GM23248 (cell line): ENCODE data around the gene SPOCK2. TPM values are rescaled to one million over a fixed set of nuclear protein-coding genes. Genes with fewer than 3 reads are reported as not detected.
"Not testable (repeated sequence)": the region's sequence is repeated elsewhere in the genome, so short reads cannot be mapped to it uniquely, and the experiment has no call there.

Experiments used
- DNase-seq: peaks from one replicate; pipeline ENCODE4 v3.0.0-alpha.2; 2015
- H2AFZ ChIP-seq: fragments of 200-600 bp; sonication (generic); 2 replicates; pipeline ENCODE4 v1.6.1; 2016; ENCODE audit warnings: antibody characterized with exemption
- H3F3A ChIP-seq: fragments of 200-600 bp; sonication (generic); 2 replicates; pipeline ENCODE4 v1.6.1; 2016; ENCODE audit warnings: mild to moderate bottlenecking, antibody characterized with exemption, mixed run types; ENCODE audit not compliant: insufficient read depth
- H3K27ac ChIP-seq: fragments of 200-600 bp; sonication (generic); 2 replicates; pipeline ENCODE4 v1.5.1; 2016; ENCODE audit warnings: mild to moderate bottlenecking
- H3K27me3 ChIP-seq: fragments of 200-600 bp; sonication (generic); replicated peaks from 2 replicates; pipeline ENCODE4 v1.6.1; 2016; ENCODE audit warnings: mild to moderate bottlenecking; ENCODE audit not compliant: insufficient read depth
- H3K36me3 ChIP-seq: fragments of 200-600 bp; sonication (generic); 2 replicates; pipeline ENCODE4 v1.6.1; 2016; ENCODE audit warnings: low read depth, mild to moderate bottlenecking
- H3K4me1 ChIP-seq: fragments of 200-600 bp; sonication (generic); 2 replicates; pipeline ENCODE4 v1.6.1; 2016; ENCODE audit warnings: mild to moderate bottlenecking; ENCODE audit not compliant: insufficient read depth
- H3K4me2 ChIP-seq: fragments of 200-600 bp; sonication (generic); one replicate; pipeline ENCODE4 v1.6.1; 2016; ENCODE audit warnings: mild to moderate bottlenecking; ENCODE audit not compliant: unreplicated experiment
- H3K4me3 ChIP-seq: fragments of 200-600 bp; sonication (generic); 2 replicates; pipeline ENCODE4 v1.5.1; 2016; ENCODE audit warnings: mild to moderate bottlenecking
- H3K79me2 ChIP-seq: fragments of 200-600 bp; sonication (generic); 2 replicates; pipeline ENCODE4 v1.6.1; 2016; ENCODE audit warnings: mild to moderate bottlenecking; ENCODE audit not compliant: insufficient read depth
- H3K9ac ChIP-seq: fragments of 200-600 bp; sonication (generic); 2 replicates; pipeline ENCODE4 v1.6.1; 2016; ENCODE audit warnings: mild to moderate bottlenecking
- H3K9me2 ChIP-seq: fragments of 200-600 bp; sonication (generic); 2 replicates; pipeline ENCODE4 v1.6.1; 2016; ENCODE audit warnings: mixed run types, mild to moderate bottlenecking, moderate library complexity; ENCODE audit not compliant: insufficient read depth
- H3K9me3 ChIP-seq: fragments of 200-600 bp; sonication (generic); one replicate; pipeline ENCODE4 v1.6.1; 2017; ENCODE audit warnings: low read depth
- H4K20me1 ChIP-seq: fragments of 200-600 bp; sonication (generic); 2 replicates; pipeline ENCODE4 v1.6.0; 2016; ENCODE audit not compliant: insufficient read depth
- EZH2 ChIP-seq: fragments of 200-600 bp; sonication (generic); IDR thresholded peaks from 2 replicates; pipeline ENCODE4 v1.6.1; 2018; ENCODE audit warnings: antibody characterized with exemption, mild to moderate bottlenecking; ENCODE audit not compliant: insufficient read depth, poor library complexity, severe bottlenecking
- EZH2phosphoT487 ChIP-seq: fragments of 200-600 bp; sonication (generic); IDR thresholded peaks from 2 replicates; pipeline ENCODE4 v1.6.1; 2018; ENCODE audit warnings: antibody characterized with exemption, moderate library complexity, mild to moderate bottlenecking, low read depth; ENCODE audit not compliant: insufficient read depth
- WGBS, 2 experiments: methylation state at CpG; one replicate each; pipeline ENCODE4 v1.1.6; 2015 to 2017; ENCODE audit warnings: low lambda C conversion rate in 2 of 2, low coverage in 1 of 2; ENCODE audit errors: missing lambda C conversion rate in 2 of 2; 5-methylcytosine and 5-hydroxymethylcytosine counted together
- in situ Hi-C: fragments of 300-500 bp; cut with MboI; formaldehyde crosslinking; loops from 2 replicates; pipeline ENCODE4 v1.15.0; 2020
- polyA plus RNA-seq: library from polyadenylated mRNA; unstranded; fragments of >200 nt; fragmentation: Nextera tagmentation; extraction: Ambion mirVana; gene quantifications from 2 replicates; pipeline ENCODE4 v1.2.1, GENCODE V29; 2016
- total RNA-seq: library from RNA; depleted of rRNA; stranded (reverse); fragments of >200 nt; shearing (Covaris generic); gene quantifications from 2 replicates; pipeline ENCODE4 v1.2.3, GENCODE V29; 2014

SPOCK2 gene
- total and polyA plus RNA-seq, 2 experiments from 2014 or later, result 0.04 TPM; not detected in 1

GRCh38 chr10:72109636-72110157 lies 21.3 kb upstream of the SPOCK2 start:
- no peak for TF ChIP-seq EZH2
- no peak for TF ChIP-seq EZH2phosphoT487
- no peak overlapping the region for H3K9ac ChIP-seq
- H3K9me2 ChIP-seq, result no peaks in the 10 kb centered on the region
- no peak overlapping the region for H3K4me3 ChIP-seq
- no peak overlapping the region for H2AFZ ChIP-seq
- H3K4me1 ChIP-seq, result 0 out of 2 replicates have a peak, but pooled peaks cover under 1% of the 10 kb centered on the region
- H4K20me1 ChIP-seq, result no peaks in the 10 kb centered on the region
- no peak overlapping the region for H3K27ac ChIP-seq
- H3K27me3 ChIP-seq, result no peaks in the 10 kb centered on the region
- no peak for DNase-seq
- H3K79me2 ChIP-seq, result no peaks in the 10 kb centered on the region
- H3F3A ChIP-seq, result no peaks in the 10 kb centered on the region
- in situ Hi-C loops, result no loop called here
- no peaks in the 10 kb centered on the region for H3K36me3 ChIP-seq
- H3K4me2 ChIP-seq, result no peak overlapping the region
- H3K9me3 ChIP-seq, result no peaks in the 10 kb centered on the region
- 94 to 95% methylated on average over 8 of the region's 8 CpGs for WGBS, 2 experiments

- Histone ChIP-seq H3K36me3 (no peaks in the 10 kb centered on the region), H3K4me1 (0 out of 2 replicates have a peak, but pooled peaks cover 7% of the 10 kb centered on the region), H3K9me3 (no peaks in the 10 kb centered on the region), H3F3A (no peaks in the 10 kb centered on the region), H3K79me2 (no peaks in the 10 kb centered on the region), H3K9ac (no peak overlapping the region), H4K20me1 (no peaks in the 10 kb centered on the region), H3K4me3 (no peak overlapping the region), H3K9me2 (no peaks in the 10 kb centered on the region), H3K4me2 (no peak overlapping the region), H3K27me3 (no peaks in the 10 kb centered on the region), H2AFZ (no peak overlapping the region), H3K27ac (no peak overlapping the region)
- WGBS, 2 experiments, result 100% methylated on average over 1 of the region's 1 CpG
- in situ Hi-C loops, result no loop called here
- no peak for DNase-seq
- TF ChIP-seq EZH2, result no peak
- no peak for TF ChIP-seq EZH2phosphoT487
These were observed 20.7 kb upstream of the SPOCK2 start for GRCh38 chr10:72108830-72109635.

GRCh38 chr10:72108004-72108370 lies 19.6 kb upstream of the SPOCK2 start:
- H3K4me1 ChIP-seq, H3K9ac ChIP-seq, H3K27ac ChIP-seq, H3K9me3 ChIP-seq, H4K20me1 ChIP-seq, H3K79me2 ChIP-seq, in situ Hi-C loops, H3K4me3 ChIP-seq, H3K4me2 ChIP-seq, H2AFZ ChIP-seq, H3K27me3 ChIP-seq, H3K36me3 ChIP-seq, H3K9me2 ChIP-seq, DNase-seq, H3F3A ChIP-seq: not testable (repeated sequence)
- 98 to 100% methylated on average over 3 of the region's 3 CpGs for WGBS, 2 experiments

GRCh38 chr10:72107325-72108003 lies 19.1 kb upstream of the SPOCK2 start:
- no peaks in the 10 kb centered on the region for H3K79me2 ChIP-seq
- 0 out of 2 replicates have a peak, but pooled peaks cover 4% of the 10 kb centered on the region for H3K36me3 ChIP-seq
- no peaks in the 10 kb centered on the region for H3F3A ChIP-seq
- H3K27me3 ChIP-seq, result no peaks in the 10 kb centered on the region
- H2AFZ ChIP-seq, result no peak overlapping the region
- in situ Hi-C loops, result no loop called here
- 0 out of 2 replicates have a peak, but pooled peaks cover 9% of the 10 kb centered on the region for H3K4me1 ChIP-seq
- H3K9ac ChIP-seq, result no peak overlapping the region
- 59 to 77% methylated on average over 3 of the region's 3 CpGs for WGBS, 2 experiments
- no peak overlapping the region for H3K27ac ChIP-seq
- no peak overlapping the region for H3K4me2 ChIP-seq
- TF ChIP-seq EZH2phosphoT487 (no peak), EZH2 (no peak)
- no peaks in the 10 kb centered on the region for H3K9me3 ChIP-seq
- no peaks in the 10 kb centered on the region for H4K20me1 ChIP-seq
- DNase-seq, result peak; percentile 10
- no peak overlapping the region for H3K4me3 ChIP-seq
- H3K9me2 ChIP-seq, result no peaks in the 10 kb centered on the region
